ENCODE measurements around the gene NCAM1. TPM values are rescaled to one million over a fixed set of nuclear protein-coding genes. Genes with fewer than 3 reads are reported as not detected.

NCAM1 gene
- total and polyA plus RNA-seq, 2 donors (not counting 3 experiments of a cell fraction or from before 2014, with no cell fraction given) = 0.03 TPM; not detected in 1

- no peak overlapping the region for H3K4me3 ChIP-seq (replicated peaks in 1 of 3; ENCODE audit: insufficient read depth in 1 of 3, low read depth in 1 of 3, low read length in 3 of 3)
- no peaks in the 10 kb centered on the region for H3K4me1 ChIP-seq (ENCODE audit: control insufficient read depth, extremely low read depth, insufficient read depth, low read length)
- TF ChIP-seq POLR2AphosphoS5 (IDR thresholded peaks at IDR 0.05; ENCODE audit: insufficient read depth, low read depth, low read length) = no peak
- no peak for TF ChIP-seq EZH2 (IDR thresholded peaks at IDR 0.05; ENCODE audit: borderline replicate concordance, low read depth, low read length, severe bottlenecking)
- TF ChIP-seq, protein P1, sequence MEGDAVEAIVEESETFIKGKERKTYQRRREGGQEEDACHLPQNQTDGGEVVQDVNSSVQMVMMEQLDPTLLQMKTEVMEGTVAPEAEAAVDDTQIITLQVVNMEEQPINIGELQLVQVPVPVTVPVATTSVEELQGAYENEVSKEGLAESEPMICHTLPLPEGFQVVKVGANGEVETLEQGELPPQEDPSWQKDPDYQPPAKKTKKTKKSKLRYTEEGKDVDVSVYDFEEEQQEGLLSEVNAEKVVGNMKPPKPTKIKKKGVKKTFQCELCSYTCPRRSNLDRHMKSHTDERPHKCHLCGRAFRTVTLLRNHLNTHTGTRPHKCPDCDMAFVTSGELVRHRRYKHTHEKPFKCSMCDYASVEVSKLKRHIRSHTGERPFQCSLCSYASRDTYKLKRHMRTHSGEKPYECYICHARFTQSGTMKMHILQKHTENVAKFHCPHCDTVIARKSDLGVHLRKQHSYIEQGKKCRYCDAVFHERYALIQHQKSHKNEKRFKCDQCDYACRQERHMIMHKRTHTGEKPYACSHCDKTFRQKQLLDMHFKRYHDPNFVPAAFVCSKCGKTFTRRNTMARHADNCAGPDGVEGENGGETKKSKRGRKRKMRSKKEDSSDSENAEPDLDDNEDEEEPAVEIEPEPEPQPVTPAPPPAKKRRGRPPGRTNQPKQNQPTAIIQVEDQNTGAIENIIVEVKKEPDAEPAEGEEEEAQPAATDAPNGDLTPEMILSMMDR (IDR thresholded peaks at IDR 0.05; ENCODE audit: extremely low read depth in 1 of 2, insufficient read depth in 1 of 2, low read depth in 1 of 2, low read length in 2 of 2) = no peak
- TF ChIP-seq MYC (IDR thresholded peaks at IDR 0.05; ENCODE audit: low read depth, low read length) = no peak
- TF ChIP-seq MAX (IDR thresholded peaks at IDR 0.05; ENCODE audit: insufficient read depth, insufficient read length) = no peak
- no peak for TF ChIP-seq GATA2 (IDR thresholded peaks at IDR 0.05; ENCODE audit: insufficient read depth, insufficient read length, low read depth, low read length)
- TF ChIP-seq FOS (IDR thresholded peaks at IDR 0.05; ENCODE audit: borderline replicate concordance, insufficient read depth, low read length) = no peak
- TF ChIP-seq POLR2A (IDR thresholded peaks at IDR 0.05; ENCODE audit: low read depth, low read length) = no peak
- no peak for TF ChIP-seq JUN (IDR thresholded peaks at IDR 0.05; ENCODE audit: borderline replicate concordance, insufficient read depth, insufficient read length, low read depth)
- intact Hi-C loops (cut with micrococcal nuclease) = no loop called here
- dilution Hi-C loops (cut with MboI; ENCODE audit: extremely low pct_ligation_motif_present, low sequenced_read_pairs) = no loop called here
- H3K27ac ChIP-seq (ENCODE audit: insufficient read depth, low read depth, low read length) = no peak overlapping the region
- ChIA-PET POLR2A (no interaction called here), CTCF (no interaction called here)
- no peaks in the 10 kb centered on the region for H4K20me1 ChIP-seq (replicated peaks; ENCODE audit: control insufficient read depth, extremely low read depth, insufficient read depth, low read length)
- no peak overlapping the region for H3K9ac ChIP-seq (replicated peaks; ENCODE audit: extremely low read depth, insufficient read depth, low read length)
- FAIRE-seq (no peak), DNase-seq (ENCODE audit: low read depth, low spot score) (no peak)
- H3K79me2 ChIP-seq (ENCODE audit: control insufficient read depth, insufficient read depth, low read length) = no peaks in the 10 kb centered on the region
- H3K4me2 ChIP-seq (ENCODE audit: insufficient read depth, low read length) = no peak overlapping the region
- no peaks in the 10 kb centered on the region for H3K36me3 ChIP-seq (ENCODE audit: control insufficient read depth in 2 of 2, extremely low read depth in 1 of 2, insufficient read depth in 2 of 2, low read length in 2 of 2)
- no peak overlapping the region for H2AFZ ChIP-seq (ENCODE audit: low read depth, low read length)
- no peaks in the 10 kb centered on the region for H3K27me3 ChIP-seq (ENCODE audit: control insufficient read depth in 2 of 2, insufficient read depth in 2 of 2, low read length in 2 of 2)
- no TSS peak for BruUV-seq (replicated peaks)
- H3K9me3 ChIP-seq (replicated peaks; ENCODE audit: control insufficient read depth, insufficient read depth, low read length) = no peaks in the 10 kb centered on the region
- H3K9me1 ChIP-seq (replicated peaks; ENCODE audit: control insufficient read depth, extremely low read depth, insufficient read depth, low read length) = no peaks in the 10 kb centered on the region
Measured at GRCh38 chr11:113121746-113122145, 160.5 kb downstream of the NCAM1 start.

Data from endothelial cell of umbilical vein (primary cell).